A549 treated with AZD2906 at 1 μM for 4 hours (cell line): ENCODE results near the gene COL1A1. TPM values are rescaled to one million over a fixed set of nuclear protein-coding genes. Genes with fewer than 3 reads are reported as not detected.

ENCODE experiments used
- total RNA-seq: library from RNA; stranded (reverse); fragments of 200-300 nt; extraction: Qiagen RNA extraction; gene quantifications from 5 replicates; pipeline ENCODE4 v1.2.3, GENCODE V29; 2022

Gene COL1A1
- 6.3 to 11.2 TPM (median 8.9 TPM) in 5 replicates for total RNA-seq

GRCh38 chr17:50201276-50201854 is at the start of gene COL1A1:
COL1A1 (minus strand) TSS chr17:50201631; CDS start chr17:50201513, 118 bp downstream.

GRCh38 chr17:50165867-50166517 is 35.4 kb downstream of the COL1A1 start, which contains the start of gene SGCA:
SGCA (plus strand) TSS chr17:50166005; CDS start chr17:50166041, 36 bp downstream.

GRCh38 chr17:50150354-50151040 is 50.9 kb downstream of the COL1A1 start, which contains the start of gene PPP1R9B:
PPP1R9B (minus strand) TSS chr17:50150677; CDS start chr17:50150513, 164 bp downstream.

Other genes starting within 250 kb of the COL1A1 start
- gene DLX4, start 232.4 kb downstream of the COL1A1 start, total RNA-seq, result 1.9 to 2.7 TPM (median 2.6 TPM) in 5 replicates
- gene DLX3, start 206.4 kb downstream of the COL1A1 start, total RNA-seq, result 0.05 to 0.11 TPM (median 0.08 TPM) in 5 replicates
- 354 to 383 TPM (median 368 TPM) in 5 replicates for gene ITGA3, start 145.5 kb downstream of the COL1A1 start, total RNA-seq
- 15.3 to 20.3 TPM (median 17.2 TPM) in 5 replicates for gene PDK2, start 106.3 kb downstream of the COL1A1 start, total RNA-seq
- gene SAMD14, start 71.5 kb downstream of the COL1A1 start, total RNA-seq, result 0.25 to 0.52 TPM (median 0.49 TPM) in 5 replicates
- 41.9 to 52.0 TPM (median 49.5 TPM) in 5 replicates for gene PPP1R9B, start 51.0 kb downstream of the COL1A1 start, total RNA-seq
- 1.0 to 2.8 TPM (median 1.6 TPM) in 5 replicates for gene SGCA, start 35.6 kb downstream of the COL1A1 start, total RNA-seq
- 14.3 to 19.6 TPM (median 17.0 TPM) in 5 replicates for gene TMEM92, start 72.8 kb upstream of the COL1A1 start, total RNA-seq
- 20.8 to 23.3 TPM (median 21.9 TPM) in 5 replicates for gene XYLT2, start 144.5 kb upstream of the COL1A1 start, total RNA-seq
- 136 to 159 TPM (median 145 TPM) in 5 replicates for gene MRPL27, start 171.6 kb upstream of the COL1A1 start, total RNA-seq
- gene EME1, start 171.6 kb upstream of the COL1A1 start, total RNA-seq, result 13.8 to 16.2 TPM (median 14.3 TPM) in 5 replicates
- gene LRRC59, start 195.9 kb upstream of the COL1A1 start, total RNA-seq, result 227 to 247 TPM (median 234 TPM) in 5 replicates
- 11.0 to 13.9 TPM (median 12.7 TPM) in 5 replicates for gene ACSF2, start 224.6 kb upstream of the COL1A1 start, total RNA-seq